ENCODE results near the gene NUFIP1.

DNA sequence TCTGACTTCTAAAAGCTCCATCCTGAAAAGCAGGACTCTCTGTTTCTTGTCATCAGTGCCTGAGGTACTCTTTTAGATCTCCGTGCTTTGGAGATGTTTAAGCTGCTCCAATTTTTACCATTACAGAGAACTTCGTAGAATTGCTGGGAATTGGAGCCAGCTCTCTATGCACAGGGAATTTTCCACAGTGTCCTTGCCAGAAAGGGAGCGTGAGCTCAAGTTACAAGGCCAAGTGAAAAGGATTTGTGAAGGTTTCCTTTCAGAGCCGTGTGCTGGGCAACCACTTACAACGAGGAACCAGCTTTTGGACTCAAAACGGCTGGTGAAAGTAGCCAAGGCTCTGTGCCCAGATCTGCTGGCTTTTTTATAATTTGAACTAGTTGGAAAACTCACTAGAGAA is 82.6 kb downstream of the NUFIP1 start:
- TF ChIP-seq, protein P1, sequence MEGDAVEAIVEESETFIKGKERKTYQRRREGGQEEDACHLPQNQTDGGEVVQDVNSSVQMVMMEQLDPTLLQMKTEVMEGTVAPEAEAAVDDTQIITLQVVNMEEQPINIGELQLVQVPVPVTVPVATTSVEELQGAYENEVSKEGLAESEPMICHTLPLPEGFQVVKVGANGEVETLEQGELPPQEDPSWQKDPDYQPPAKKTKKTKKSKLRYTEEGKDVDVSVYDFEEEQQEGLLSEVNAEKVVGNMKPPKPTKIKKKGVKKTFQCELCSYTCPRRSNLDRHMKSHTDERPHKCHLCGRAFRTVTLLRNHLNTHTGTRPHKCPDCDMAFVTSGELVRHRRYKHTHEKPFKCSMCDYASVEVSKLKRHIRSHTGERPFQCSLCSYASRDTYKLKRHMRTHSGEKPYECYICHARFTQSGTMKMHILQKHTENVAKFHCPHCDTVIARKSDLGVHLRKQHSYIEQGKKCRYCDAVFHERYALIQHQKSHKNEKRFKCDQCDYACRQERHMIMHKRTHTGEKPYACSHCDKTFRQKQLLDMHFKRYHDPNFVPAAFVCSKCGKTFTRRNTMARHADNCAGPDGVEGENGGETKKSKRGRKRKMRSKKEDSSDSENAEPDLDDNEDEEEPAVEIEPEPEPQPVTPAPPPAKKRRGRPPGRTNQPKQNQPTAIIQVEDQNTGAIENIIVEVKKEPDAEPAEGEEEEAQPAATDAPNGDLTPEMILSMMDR (IDR thresholded peaks at IDR 0.05; ENCODE audit: insufficient read depth, low read length): no peak
- TF ChIP-seq, protein P2, sequence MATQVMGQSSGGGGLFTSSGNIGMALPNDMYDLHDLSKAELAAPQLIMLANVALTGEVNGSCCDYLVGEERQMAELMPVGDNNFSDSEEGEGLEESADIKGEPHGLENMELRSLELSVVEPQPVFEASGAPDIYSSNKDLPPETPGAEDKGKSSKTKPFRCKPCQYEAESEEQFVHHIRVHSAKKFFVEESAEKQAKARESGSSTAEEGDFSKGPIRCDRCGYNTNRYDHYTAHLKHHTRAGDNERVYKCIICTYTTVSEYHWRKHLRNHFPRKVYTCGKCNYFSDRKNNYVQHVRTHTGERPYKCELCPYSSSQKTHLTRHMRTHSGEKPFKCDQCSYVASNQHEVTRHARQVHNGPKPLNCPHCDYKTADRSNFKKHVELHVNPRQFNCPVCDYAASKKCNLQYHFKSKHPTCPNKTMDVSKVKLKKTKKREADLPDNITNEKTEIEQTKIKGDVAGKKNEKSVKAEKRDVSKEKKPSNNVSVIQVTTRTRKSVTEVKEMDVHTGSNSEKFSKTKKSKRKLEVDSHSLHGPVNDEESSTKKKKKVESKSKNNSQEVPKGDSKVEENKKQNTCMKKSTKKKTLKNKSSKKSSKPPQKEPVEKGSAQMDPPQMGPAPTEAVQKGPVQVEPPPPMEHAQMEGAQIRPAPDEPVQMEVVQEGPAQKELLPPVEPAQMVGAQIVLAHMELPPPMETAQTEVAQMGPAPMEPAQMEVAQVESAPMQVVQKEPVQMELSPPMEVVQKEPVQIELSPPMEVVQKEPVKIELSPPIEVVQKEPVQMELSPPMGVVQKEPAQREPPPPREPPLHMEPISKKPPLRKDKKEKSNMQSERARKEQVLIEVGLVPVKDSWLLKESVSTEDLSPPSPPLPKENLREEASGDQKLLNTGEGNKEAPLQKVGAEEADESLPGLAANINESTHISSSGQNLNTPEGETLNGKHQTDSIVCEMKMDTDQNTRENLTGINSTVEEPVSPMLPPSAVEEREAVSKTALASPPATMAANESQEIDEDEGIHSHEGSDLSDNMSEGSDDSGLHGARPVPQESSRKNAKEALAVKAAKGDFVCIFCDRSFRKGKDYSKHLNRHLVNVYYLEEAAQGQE (IDR thresholded peaks at IDR 0.05; ENCODE audit: insufficient replicate concordance, low read depth): no peak
